Central memory CD4-positive, alpha-beta T cell (primary cell): ENCODE measurements around the gene CHST13.

Experiments
- DNase-seq: peaks from one replicate; pipeline ENCODE4 v3.0.0; 2022
- total RNA-seq, 3 experiments: gene quantifications; one replicate each; lab custom pipeline; 2026; lab: John Stamatoyannopoulos, UW

The CHST13 gene
- 0 reads per million in 3 experiments for total RNA-seq

- DNase-seq: no peak
Observed at GRCh38 chr3:126523745-126524428, at the start of gene CHST13. TSS of gene CHST13 (plus strand) at chr3:126524155. CDS start at chr3:126524333, 178 bp downstream.

- peak; percentile 15 for DNase-seq
Observed at GRCh38 chr3:126474498-126475412, 49.2 kb upstream of the CHST13 start.

- peak; percentile 89 for DNase-seq
Observed at GRCh38 chr3:126475413-126476114, 48.4 kb upstream of the CHST13 start, which contains the start of gene ZXDC. TSS of gene ZXDC (minus strand) at chr3:126475891. CDS start at chr3:126475865, 26 bp downstream.

GRCh38 chr3:126476166-126477060, 47.5 kb upstream of the CHST13 start:
- DNase-seq: no peak

GRCh38 chr3:126477061-126477380, 46.9 kb upstream of the CHST13 start:
- DNase-seq: no peak

GRCh38 chr3:126478581-126479310, 45.2 kb upstream of the CHST13 start:
- no peak for DNase-seq

GRCh38 chr3:126479642-126480041, 44.3 kb upstream of the CHST13 start:
- no peak for DNase-seq

- no peak for DNase-seq
Observed at GRCh38 chr3:126480206-126480605, 43.7 kb upstream of the CHST13 start.

- DNase-seq: no peak
Observed at GRCh38 chr3:126480861-126481260, 43.1 kb upstream of the CHST13 start.

GRCh38 chr3:126481808-126482502, 42.0 kb upstream of the CHST13 start:
- DNase-seq: no peak

GRCh38 chr3:126482503-126483255, 41.3 kb upstream of the CHST13 start:
- no peak for DNase-seq

- no peak for DNase-seq
Observed at GRCh38 chr3:126483321-126483761, 40.6 kb upstream of the CHST13 start.

- DNase-seq: no peak
Observed at GRCh38 chr3:126484148-126484547, 39.8 kb upstream of the CHST13 start.

- DNase-seq: no peak
Observed at GRCh38 chr3:126484662-126485061, 39.3 kb upstream of the CHST13 start.

GRCh38 chr3:126485176-126485897, 38.6 kb upstream of the CHST13 start:
- DNase-seq: no peak

- DNase-seq: no peak
Observed at GRCh38 chr3:126485956-126486355, 38.0 kb upstream of the CHST13 start.

GRCh38 chr3:126486360-126486847, 37.6 kb upstream of the CHST13 start:
- DNase-seq: no peak

- no peak for DNase-seq
Observed at GRCh38 chr3:126487151-126487771, 36.7 kb upstream of the CHST13 start.

GRCh38 chr3:126488185-126488584, 35.8 kb upstream of the CHST13 start:
- DNase-seq: no peak
